ENCODE results near the gene STK24.

Gene STK24

DNA sequence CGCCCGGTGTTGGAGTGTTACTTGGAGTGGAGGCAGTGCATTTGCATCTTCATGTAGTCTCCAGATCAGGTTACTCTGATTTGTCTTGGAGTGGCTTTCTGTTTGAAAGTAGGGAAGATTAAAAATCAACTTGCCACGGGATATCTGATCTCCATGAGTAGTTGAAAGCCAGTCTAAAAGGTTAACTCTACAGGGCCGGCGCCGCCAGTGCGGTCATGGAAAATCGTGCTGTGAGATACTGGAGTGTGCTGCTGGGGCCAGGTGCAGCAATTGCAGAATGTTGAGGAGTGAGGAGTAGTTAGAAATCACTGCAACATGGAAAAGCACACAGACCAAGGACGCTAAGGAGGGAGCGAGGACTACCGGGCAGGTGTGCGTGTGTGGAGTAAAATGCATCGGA is 175.0 kb downstream of the STK24 start:
- DNase-seq (ENCODE audit: low spot score in 2 of 2), result no peak
- Mint-ChIP-seq H3K27ac (no peak overlapping the region), H3K27me3 (peaks cover 5% of the 10 kb centered on the region), H3K4me1 (no peaks in the 10 kb centered on the region), H3K36me3 (no peaks in the 10 kb centered on the region), H3K9me3 (no peaks in the 10 kb centered on the region), H3K4me3 (no peak overlapping the region)
- no peak for ATAC-seq (ENCODE audit: low read depth)

DNA sequence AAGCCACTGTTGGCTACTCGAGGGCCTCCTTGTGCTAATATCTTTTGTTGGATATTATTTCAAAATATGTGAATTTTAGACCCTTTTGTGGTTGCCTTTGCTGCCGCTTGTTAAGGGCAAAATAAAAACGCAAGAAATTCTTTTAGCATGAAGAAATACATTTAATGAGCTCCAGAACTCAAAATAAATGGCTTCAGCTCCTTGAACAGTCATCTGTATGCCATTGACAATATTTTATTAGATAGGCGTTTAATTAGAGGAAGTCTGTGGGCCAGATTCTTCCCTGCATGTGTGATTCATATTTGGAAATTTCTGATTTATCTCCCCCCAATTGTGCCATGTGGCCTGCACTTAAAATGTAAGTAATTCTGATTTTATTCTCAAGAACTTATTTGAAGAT is 177.2 kb downstream of the STK24 start:
- Mint-ChIP-seq H3K4me3 (no peak overlapping the region), H3K4me1 (no peaks in the 10 kb centered on the region), H3K9me3 (no peaks in the 10 kb centered on the region), H3K27ac (no peak overlapping the region), H3K27me3 (peaks cover 7% of the 10 kb centered on the region), H3K36me3 (no peaks in the 10 kb centered on the region)
- DNase-seq (ENCODE audit: low spot score in 2 of 2), result no peak
- ATAC-seq (ENCODE audit: low read depth), result no peak

GRCh38 chr13:98398581-98398980 is 178.3 kb downstream of the STK24 start:
- H3K9me3 Mint-ChIP-seq, result no peaks in the 10 kb centered on the region
- H3K4me3 Mint-ChIP-seq, result no peak overlapping the region
- no peaks in the 10 kb centered on the region for H3K4me1 Mint-ChIP-seq
- no peak for ATAC-seq (ENCODE audit: low read depth)
- no peak for DNase-seq (ENCODE audit: low spot score in 2 of 2)
- H3K36me3 Mint-ChIP-seq, result no peaks in the 10 kb centered on the region
- peaks cover 7% of the 10 kb centered on the region for H3K27me3 Mint-ChIP-seq
- H3K27ac Mint-ChIP-seq, result no peak overlapping the region

DNA sequence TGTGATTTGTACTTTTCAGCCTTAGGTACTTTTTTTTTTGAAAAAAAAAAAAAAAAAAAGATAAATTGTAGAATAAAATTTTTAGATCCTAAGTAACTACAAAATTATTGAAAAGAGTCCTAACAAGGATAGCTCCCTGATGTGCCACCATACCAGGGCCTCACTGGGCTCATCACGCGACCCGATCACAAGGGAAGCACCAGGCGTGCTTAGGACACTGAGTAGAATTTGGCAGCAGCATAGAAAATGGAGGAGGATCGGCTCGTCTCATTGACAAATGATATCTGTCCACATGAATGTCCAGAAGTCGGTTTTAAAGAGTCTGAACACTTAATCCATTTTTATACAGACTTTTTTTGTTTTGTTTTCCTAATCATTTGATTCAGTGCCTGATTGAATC is 179.0 kb downstream of the STK24 start:
- DNase-seq (ENCODE audit: low spot score in 2 of 2) (no peak), ATAC-seq (ENCODE audit: low read depth) (no peak)
- no peaks in the 10 kb centered on the region for H3K4me1 Mint-ChIP-seq
- peaks cover 6% of the 10 kb centered on the region for H3K27me3 Mint-ChIP-seq
- no peaks in the 10 kb centered on the region for H3K9me3 Mint-ChIP-seq
- no peak overlapping the region for H3K27ac Mint-ChIP-seq
- H3K4me3 Mint-ChIP-seq, result no peak overlapping the region
- H3K36me3 Mint-ChIP-seq, result no peaks in the 10 kb centered on the region

- DNase-seq (ENCODE audit: low spot score in 2 of 2), result no peak
- Mint-ChIP-seq H3K27ac (no peak overlapping the region), H3K36me3 (no peaks in the 10 kb centered on the region), H3K27me3 (peaks cover 6% of the 10 kb centered on the region), H3K4me1 (no peaks in the 10 kb centered on the region), H3K9me3 (no peaks in the 10 kb centered on the region), H3K4me3 (no peak overlapping the region)
- no peak for ATAC-seq (ENCODE audit: low read depth)
Measured at GRCh38 chr13:98397221-98397620, 179.7 kb downstream of the STK24 start.

GRCh38 chr13:98396071-98396710 is 180.7 kb downstream of the STK24 start:
- H3K36me3 Mint-ChIP-seq, result no peaks in the 10 kb centered on the region
- H3K27ac Mint-ChIP-seq, result no peak overlapping the region
- no peak for DNase-seq (ENCODE audit: low spot score in 2 of 2)
- ATAC-seq (ENCODE audit: low read depth), result no peak
- no peak overlapping the region for H3K4me3 Mint-ChIP-seq
- H3K27me3 Mint-ChIP-seq, result peaks cover 6% of the 10 kb centered on the region
- no peaks in the 10 kb centered on the region for H3K9me3 Mint-ChIP-seq
- no peaks in the 10 kb centered on the region for H3K4me1 Mint-ChIP-seq
